Stimulated activated CD4-positive, alpha-beta T cell treated with anti-CD3 and anti-CD28 coated beads, TNF-alpha, amount 100 ng/mL, for 24 hours (primary cell): Measurements from ENCODE around the gene COX8C.
"Not testable (repeated sequence)": the region's sequence is repeated elsewhere in the genome, so short reads cannot be mapped to it uniquely, and the experiment has no call there.

ENCODE experiments used
- DNase-seq, 3 experiments: peaks; one replicate each; pipeline ENCODE4 v3.0.0-alpha.2; 2020; ENCODE audit warnings: low read depth in 3 of 3

The COX8C gene

GRCh38 chr14:93320489-93320888 lies 26.5 kb upstream of the COX8C start:
- no peak for DNase-seq

DNA sequence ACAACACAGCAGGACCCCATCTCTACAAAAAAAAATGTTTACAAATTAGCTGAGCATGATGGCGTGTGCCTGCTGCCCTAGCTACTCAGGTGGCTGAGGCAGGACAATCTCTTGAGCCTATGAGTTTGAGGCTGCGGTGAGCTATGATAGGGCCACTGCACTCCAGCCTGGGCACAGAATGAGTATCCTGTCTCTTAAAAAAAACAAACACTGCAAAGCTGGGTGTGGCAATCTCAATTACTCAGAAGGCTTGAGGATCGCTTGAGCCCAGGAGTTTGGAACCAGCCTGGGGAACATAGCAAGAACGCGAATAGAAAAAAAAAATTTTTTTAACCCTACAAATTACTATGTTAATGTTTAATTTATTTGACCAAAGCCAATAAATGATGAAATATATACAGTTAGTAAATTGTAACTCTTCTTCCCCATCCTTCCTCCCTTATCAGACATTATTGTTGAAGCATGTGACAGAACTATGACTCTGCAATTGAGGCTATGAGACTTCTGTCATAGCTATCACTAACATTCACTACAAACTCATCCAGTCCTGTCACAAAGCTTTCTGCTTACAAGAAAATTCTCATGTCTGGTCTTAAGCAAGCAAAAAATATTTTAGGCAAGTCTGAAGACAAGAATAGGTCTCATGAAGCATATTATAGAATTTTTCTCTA lies 23.9 kb upstream of the COX8C start:
- no peak for DNase-seq

GRCh38 chr14:93323600-93324174 lies 23.3 kb upstream of the COX8C start:
- no peak for DNase-seq

GRCh38 chr14:93326196-93326595 lies 20.8 kb upstream of the COX8C start:
- no peak for DNase-seq

- DNase-seq, result no peak
These were observed 18.4 kb upstream of the COX8C start for GRCh38 chr14:93328546-93328945.

DNA sequence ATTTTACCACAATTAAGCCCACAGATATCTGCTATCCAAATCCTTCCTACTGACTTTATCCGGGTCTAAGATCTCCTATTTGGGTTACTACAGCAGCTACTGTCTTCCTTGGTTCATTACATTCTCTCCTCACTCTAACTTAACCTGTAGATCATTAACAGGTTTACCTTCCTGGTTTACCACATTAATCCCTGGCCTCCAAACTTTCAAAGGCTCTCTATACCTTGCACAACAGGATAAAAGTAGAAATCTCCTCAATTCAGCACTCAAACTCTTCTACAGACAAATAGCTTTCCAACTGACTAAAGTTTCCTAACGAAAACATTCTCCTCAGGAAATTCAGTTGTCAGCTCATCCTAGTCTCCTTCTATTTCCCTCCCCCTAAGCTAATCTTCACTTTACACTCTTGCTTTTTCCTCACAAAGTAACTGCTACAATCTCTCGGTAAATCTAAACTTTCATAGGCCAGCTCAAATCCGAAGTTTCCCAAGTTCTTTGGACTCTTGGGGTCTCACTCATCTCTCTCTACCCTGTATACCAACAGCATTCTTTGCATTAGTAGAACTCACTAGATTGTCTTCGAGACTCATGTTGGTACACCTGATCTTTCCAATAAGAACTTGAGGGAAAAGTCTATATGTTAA lies 16.9 kb upstream of the COX8C start:
- DNase-seq, result no peak

GRCh38 chr14:93330609-93331000 lies 16.4 kb upstream of the COX8C start:
- DNase-seq, result no peak

GRCh38 chr14:93331002-93331727 lies 15.8 kb upstream of the COX8C start:
- no peak for DNase-seq

DNA sequence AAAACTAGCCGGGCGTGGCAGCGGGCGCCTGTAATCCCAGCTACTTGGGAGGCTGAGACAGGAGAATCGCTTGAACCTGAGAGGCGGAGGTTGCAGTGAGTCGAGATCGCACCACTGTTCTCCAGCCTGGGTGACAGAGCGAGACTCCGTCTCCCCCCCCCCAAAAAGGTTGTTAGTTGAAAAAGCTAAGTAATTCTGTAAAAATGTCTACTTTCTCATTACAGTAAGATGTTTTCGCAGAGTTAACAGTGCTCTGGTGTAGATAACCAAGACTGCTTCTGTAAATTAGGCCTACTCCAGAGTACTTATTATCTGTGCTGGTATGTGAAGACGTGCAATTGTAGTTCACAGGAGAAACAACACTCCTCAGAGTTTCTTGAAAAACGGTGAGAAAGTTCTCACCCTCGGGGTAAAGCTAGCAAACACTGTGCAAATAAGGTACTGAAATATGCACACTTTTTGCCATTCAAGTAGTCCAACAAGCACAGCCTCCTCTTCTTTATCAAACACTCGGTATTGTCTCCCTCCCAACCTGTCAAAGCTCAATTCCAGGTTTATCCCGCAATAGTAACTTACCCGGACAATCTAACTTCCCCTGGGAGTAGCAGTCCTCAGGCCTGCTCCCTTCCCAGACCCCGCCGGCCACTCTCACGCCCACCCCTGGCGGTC lies 15.1 kb upstream of the COX8C start:
- no peak for DNase-seq

DNA sequence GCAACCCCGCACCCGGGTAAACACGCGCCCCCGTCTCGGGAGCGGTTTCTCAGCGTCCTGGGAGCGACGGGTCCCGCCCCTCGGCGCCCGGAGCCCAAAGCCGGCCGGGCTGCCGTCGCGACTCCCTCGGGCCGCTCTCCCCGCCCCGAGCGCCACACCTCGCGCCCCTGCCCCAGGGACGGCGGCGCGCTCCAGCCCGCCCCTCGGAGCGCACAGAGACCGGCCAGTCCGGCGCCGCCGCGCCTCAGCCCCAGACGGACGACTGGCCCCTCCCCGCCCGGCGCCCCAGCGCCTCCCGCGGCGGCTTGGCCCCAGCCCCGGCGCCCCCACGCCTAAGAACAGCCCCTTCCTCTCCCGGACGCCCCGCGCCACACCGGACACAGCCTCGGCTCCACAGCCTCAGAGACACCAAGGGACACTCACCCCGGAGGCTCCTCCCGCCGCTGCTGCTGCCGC lies 14.6 kb upstream of the COX8C start:
- peak in 1 of 3 experiments; percentile 22 for DNase-seq

DNA sequence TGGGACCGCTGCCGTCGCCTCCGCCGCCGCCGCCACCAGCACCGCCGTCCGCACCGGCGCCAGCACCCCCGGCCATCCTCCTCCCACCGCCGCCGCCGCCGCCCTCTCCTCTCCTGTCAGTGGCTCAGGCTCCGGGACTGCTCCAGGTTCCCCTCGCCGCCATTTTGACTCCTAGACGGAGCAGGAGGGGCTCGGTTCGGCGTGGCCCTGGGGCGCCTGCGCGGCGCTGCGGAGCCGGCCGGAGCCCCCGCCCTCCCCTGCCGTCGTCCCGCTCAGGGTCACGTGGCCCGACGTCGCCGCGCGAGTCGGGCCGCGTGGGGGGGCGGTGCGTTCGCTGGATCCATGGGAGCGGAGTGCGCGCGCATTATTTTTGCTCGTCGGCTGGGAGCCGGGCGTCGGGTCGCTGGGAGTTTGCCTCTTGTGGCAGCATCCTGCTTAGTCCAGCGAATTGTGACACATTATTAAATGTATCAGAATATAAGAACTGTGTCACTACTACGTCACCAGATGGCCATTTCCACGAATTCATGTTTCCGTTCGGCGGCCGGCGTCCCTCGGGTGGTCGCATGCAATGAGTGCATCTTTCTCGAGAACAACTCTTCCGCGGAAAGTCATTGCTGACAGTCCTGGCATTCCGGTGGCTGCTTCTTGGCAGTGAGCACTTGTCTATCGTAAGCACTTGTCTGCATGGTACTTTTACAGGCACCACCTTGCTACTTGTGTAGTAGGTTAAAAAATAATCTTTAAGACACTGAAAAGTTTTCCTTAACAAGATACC lies 13.9 kb upstream of the COX8C start, which contains the start of gene BTBD7:
BTBD7 (minus strand) TSS at position 184 of the 778 bp plus-strand sequence. CDS start 36,985 bp downstream, outside the sequence.
- DNase-seq, result peak; percentile 89 to 93 (median 91)

GRCh38 chr14:93333631-93334103 lies 13.3 kb upstream of the COX8C start:
- no peak for DNase-seq

DNA sequence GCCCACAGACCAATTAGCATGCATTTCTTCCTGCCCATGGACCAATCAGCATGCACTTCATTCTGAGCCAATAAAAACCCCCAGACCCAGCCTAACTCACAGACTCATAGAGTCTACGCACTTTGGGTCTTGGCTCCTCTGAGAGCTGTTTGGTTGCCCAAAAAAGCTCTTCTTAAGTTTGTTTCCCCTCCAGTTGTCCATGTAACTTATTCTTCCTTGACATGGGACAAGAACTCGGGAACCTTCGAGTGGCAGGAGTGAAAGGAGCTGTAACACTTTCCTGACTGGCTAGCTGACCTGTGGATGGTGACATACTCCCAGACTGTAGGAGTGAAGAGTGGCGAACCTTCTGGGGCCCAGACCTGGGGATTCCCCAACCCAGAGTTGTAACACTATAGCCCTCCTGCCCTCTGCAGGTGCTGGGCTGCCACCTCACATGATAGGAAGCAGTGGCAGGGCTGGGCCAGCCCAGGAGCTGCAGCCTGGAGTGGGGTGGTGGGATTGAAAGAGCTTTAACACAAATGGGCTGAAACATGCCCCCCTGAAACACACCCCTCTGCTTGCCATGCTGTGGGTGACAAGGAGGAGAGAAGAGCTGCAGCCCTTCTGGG lies 9.7 kb upstream of the COX8C start:
- peak in 1 of 3 experiments; percentile 5 for DNase-seq

DNA sequence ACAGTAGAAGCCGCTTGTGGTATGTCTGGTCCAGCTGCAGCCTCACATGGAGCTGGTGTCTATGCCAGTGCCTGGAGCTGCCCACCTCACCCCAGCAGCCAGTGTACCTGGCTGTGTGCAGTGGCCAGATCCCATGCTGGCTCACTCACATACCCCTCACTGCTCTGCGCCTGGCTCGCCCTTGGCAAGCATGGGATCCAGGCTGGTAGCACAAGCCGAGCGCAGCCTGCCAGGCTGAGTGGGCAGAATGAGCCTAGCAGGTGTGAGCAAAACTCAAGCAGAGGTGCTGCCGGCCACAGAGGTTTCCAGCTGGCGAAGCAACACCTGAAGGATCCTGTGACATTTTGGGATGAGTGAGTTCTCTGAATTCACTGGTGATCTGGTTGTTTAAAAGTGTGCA lies 9.1 kb upstream of the COX8C start:
- no peak for DNase-seq

GRCh38 chr14:93343266-93343665 lies 3.7 kb upstream of the COX8C start:
- no peak for DNase-seq

- DNase-seq, result no peak
These were observed 3.2 kb upstream of the COX8C start for GRCh38 chr14:93343797-93344196.

DNA sequence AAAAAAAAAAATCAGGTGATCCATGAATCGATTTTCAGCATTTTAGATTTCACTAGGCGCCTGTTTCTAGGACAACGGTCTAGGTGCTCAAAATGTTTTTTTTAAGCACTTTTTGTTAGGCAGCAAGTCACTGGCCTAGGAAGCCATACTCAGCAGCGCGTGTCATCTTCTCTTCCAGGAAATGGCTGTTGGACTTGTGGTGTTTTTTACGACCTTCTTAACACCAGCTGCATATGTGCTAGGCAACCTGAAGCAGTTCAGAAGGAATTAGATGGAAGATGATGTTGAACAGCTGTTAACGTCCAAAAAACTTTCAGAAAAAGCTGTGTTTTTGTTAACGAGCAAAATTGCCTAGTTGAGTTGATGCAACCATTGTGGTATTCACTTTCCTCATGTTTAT lies 868 bp downstream of the COX8C start:
- DNase-seq, result no peak

GRCh38 chr14:93348292-93348691 lies 1.3 kb downstream of the COX8C start:
- DNase-seq, result no peak

GRCh38 chr14:93354873-93355272 lies 7.9 kb downstream of the COX8C start:
- DNase-seq, result not testable (repeated sequence)

DNA sequence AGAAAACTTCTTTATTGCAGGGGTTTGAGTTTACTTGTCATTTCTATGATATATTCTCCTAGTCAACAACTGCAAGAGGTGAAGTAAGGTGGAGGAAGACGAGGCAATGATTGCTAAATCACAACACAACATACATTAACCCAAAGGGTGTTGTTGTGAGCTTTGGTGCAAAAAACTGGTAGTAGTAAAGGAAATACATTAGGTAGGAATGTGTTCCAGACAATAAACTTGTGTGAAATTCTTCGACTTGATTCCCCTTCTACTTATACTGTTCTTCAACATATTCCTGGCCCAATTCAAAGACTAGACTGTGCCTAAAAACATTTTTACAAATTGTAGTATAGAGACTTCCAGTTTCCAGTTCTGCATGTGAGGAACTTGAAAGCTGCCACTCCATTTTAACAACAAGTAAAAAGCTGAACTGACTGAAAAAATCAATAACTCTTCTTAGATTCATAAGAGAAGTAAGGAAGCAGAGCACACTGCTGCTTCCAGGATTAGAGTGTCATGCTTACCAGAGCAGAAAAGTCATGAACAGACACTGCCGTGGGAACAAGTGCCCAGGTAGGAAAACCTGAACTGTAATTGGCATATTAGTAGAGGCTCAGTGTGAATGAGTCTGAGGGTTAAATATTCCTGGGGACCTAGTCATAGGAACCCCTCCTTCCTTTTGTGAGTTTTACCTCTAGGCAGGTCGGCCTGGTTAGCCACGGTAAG lies 22.2 kb downstream of the COX8C start:
- DNase-seq, result no peak
